Limb (tissue), 2 donors: ENCODE measurements around the gene PGLYRP2.

Experiments
- DNase-seq, 2 donors: peaks; one replicate each; pipeline ENCODE4 v3.0.0-alpha.2; 2016; ENCODE audit errors: extremely low spot score in 2 of 2

Gene PGLYRP2

GRCh38 chr19:15426485-15427349 lies 52.6 kb downstream of the PGLYRP2 start:
- no peak for DNase-seq

GRCh38 chr19:15425321-15425950 lies 53.9 kb downstream of the PGLYRP2 start:
- no peak for DNase-seq

GRCh38 chr19:15424692-15425272 lies 54.5 kb downstream of the PGLYRP2 start:
- no peak for DNase-seq

DNA sequence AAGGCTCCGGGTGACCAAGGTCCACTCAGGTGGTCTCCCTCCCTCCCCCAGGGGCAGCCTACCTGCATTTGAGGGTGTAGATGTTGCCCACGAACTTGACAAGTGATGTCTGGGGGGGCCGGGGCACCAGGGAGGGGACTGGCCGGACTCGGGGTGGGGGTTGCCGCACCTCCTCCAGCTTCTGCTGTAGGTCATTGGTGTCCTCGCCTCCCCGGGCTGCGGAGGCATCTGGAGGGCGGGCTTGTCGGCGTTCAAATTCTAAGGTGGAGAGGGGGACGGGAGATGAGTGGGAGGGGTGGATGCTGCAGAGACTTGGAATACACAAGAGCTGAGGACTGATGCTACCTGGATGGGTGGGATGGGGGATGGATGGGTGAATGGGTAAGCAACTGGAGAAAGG lies 55.2 kb downstream of the PGLYRP2 start:
- no peak for DNase-seq

- no peak for DNase-seq
Measured at GRCh38 chr19:15423130-15423529, 56.2 kb downstream of the PGLYRP2 start.

DNA sequence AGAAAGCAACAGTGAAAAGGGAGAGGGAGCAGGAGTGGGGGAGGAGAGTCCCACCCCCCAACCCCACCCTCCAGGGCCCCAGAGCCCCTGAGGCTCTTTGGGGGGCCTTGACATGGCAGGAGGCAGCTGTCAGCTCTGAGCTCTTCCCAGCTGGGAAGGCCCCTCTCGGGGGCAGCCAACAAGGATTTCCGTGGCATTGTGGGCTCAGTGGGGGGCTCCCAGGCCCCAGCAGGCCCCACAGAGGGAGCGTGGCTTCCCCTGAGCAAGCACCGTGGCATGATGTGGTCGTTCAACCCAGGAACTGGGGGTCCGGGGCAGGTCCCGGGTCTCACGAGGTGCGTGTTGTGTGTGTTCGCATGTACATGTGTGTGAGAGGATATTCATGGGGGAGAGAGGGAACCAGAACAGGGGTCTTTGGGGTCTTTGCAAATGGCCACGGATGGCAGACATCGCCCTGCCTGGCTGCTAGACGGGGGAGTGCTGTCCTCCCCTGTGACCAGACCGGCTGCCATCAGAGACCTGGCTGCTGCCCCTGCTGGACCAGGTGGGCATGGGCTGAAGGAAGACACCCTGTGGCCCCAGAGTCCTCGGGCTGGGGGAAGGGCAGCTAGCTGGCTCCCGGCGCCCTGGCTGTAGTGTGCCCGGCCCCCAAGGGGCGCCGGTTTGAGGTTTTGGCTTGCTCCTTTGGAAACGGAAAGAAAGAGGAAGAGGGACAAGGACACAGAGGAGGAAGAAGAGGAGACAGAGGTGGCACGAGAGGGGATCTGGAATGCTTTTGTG lies 56.8 kb downstream of the PGLYRP2 start:
- DNase-seq, result no peak

DNA sequence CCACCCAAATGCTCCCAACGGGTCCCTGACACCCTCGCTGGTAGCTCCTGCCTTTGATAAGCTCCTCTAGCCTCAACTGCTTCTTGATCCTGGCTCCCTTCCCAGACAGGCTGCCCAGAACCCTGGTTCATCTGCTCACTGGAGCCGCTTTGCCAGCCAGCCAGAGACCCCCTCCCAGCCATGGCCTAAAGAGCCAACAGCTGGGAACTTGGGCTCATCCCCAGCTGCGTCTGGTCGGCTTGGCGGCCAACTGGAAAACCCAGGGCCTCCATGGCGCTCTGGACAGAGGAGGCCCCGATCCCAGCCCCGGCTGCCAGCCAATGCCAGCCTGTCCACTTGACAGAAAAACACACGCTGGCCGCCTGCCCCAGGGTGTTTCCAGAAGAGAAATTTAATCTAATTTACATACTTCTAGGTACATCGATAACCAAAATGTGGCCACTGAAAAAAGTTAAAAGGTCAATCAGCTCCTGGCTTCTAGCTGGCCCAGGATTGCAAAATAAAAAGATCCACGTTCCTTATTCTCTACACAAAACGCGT lies 57.5 kb downstream of the PGLYRP2 start:
- DNase-seq, result peak in 1 of 2 donors; percentile 45

GRCh38 chr19:15421136-15421695 lies 58.1 kb downstream of the PGLYRP2 start:
- no peak for DNase-seq

DNA sequence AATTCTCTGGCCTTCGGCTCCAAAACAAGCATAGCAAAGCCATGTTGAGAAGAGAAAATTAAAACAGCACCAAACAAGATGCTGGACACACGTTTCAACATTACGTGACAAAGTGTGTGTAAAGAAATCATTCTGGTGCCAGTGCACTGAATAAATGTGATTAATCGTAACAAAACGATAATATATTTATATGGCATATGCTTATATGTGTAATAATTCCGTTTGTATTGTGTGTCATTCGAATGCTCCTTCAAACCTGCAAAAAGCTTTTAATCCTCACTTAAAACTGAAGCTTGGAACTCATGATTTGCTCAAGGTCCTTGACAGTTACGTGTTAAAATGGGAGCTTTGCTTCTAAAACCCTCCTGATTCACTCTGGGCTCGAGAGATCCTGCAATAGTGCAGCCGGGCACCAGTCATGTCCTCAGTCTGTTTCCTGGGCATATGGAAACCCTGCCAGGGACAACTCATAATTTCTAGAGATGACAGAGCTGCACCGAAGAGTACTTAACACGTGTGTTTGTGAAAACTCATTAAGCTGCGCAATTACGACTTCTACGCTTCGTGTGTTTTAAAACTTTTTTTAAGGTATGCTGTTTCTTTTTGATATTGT lies 59.8 kb downstream of the PGLYRP2 start:
- DNase-seq, result no peak
